ENCODE data around the gene SBNO2. TPM values are rescaled to one million over a fixed set of nuclear protein-coding genes. Genes with fewer than 3 reads are reported as not detected.

SBNO2 gene
- polyA plus RNA-seq, 4 donors, result 10.6 to 21.1 (median 15.1) TPM

DNA sequence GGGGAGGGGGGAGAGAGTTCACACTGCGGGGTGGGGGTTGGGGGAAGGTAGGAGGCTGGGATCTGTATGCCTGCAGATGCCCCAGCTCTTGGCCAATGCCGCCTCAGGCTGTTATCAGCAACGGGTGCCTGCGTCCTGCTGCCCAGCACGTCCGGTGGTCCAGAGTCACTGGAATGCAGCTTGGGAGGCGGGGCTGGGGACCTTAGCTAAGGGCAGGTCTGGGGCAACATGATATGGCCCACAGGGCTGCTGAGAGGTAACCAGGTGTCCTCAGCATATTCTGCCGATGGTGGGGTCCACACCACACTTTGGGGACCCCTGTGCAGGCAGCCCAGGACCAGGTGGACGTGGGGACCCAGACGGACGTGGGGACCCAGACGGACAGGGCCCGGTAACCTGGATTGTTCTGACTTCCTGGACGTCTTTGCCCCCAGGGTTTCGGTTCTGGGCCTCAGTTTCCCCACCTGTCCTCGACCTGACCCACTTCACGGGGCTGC is 107.8 kb downstream of the SBNO2 start:
- no peak for DNase-seq (ENCODE audit: low read depth in 4 of 4, low spot score in 3 of 4)

DNA sequence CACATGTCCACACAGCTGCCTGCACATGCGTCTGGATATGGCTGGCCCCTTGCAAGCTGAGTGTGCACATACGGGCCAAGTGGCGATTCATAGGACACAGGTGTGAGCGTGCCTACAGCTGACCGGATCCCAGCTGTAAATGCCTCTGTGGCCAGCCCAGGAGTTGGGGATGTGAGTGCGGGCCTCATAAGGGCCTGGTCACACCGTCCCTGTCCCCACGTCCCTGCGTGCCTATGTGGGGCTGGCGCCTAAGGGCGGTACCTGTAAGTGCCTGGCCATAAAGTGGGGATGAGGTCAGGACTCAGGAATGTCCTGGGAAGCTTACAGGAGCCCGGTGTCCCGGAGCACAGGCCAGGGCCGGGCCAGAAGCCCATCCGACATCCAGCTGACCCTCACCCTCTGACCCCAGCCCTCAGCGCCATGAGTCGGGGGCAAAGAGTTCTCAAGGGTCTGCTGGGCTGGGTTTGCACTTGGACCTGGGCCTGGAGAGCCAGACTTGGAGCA is 108.4 kb downstream of the SBNO2 start:
- no peak for DNase-seq (ENCODE audit: low read depth in 4 of 4, low spot score in 3 of 4)

DNA sequence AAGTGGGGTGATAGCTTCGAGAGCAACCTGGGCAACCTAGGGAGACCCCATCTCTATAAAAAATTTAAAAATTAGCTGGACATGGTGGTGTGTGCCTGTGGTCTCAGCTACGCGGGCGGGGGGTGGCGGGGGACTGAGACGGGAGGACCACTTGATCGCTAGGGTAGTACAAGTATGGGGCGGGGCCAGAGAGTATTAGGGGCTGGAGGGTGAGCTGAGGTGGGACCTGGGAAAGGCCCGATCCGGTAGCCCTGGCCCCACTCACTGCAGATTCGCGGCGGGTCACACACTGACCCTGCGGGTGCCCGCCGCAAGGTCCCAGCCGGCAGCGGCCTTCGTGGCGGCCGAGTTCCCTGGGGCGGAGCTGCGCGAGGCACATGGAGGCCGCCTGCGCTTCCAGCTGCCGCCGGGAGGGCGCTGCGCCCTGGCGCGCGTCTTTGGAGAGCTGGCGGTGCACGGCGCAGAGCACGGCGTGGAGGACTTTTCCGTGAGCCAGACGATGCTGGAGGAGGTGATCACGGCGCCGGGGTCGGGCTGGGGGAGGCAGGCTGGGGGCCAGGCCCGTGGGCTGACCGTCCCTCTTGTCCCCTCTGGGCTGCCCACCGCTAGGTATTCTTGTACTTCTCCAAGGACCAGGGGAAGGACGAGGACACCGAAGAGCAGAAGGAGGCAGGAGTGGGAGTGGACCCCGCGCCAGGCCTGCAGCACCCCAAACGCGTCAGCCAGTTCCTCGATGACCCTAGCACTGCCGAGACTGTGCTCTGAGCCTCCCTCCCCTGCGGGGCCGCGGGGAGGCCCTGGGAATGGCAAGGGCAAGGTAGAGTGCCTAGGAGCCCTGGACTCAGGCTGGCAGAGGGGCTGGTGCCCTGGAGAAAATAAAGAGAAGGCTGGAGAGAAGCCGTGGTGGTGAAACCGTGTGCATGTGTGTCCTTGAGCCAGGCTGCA is 109.1 kb downstream of the SBNO2 start:
- peak in 1 of 4 donors; percentile 25 for DNase-seq (ENCODE audit: low read depth in 4 of 4, low spot score in 3 of 4)

DNA sequence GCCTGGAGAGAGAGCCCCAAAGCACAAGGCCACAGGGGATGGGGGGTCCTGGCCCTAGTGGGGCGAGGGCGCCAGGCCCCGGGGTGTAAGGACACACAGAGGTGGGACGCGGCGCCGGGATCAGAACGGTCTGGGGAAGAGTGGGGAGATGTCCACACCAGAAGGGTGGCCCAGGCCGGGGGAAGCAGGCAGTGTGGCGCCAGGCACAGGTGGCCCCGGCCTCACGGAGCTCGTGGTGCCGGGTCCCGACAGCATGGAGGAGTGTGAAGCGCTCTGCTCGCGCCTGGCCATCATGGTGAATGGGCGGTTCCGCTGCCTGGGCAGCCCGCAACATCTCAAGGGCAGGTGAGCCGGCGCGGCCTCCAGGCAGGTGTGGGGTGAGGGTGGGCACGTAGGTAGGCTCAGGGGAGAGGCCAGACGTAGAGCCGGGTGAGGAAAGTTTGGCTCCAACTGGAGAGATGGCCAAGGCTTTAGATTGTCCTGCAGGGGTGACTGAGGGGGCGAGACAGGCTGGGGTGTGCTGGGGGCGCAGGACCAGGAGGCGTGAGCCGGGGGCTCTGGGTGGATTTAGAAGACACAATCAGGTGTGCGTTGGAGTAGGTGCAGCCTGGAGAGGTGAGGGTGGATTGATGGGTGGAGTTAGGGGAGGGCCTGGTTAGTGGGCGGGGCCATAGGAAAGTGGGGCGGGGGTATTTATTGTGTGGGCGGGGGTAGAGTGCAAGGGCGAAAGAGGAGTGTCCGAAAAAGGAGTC is 110.0 kb downstream of the SBNO2 start:
- DNase-seq (ENCODE audit: low read depth in 4 of 4, low spot score in 3 of 4), result no peak

DNA sequence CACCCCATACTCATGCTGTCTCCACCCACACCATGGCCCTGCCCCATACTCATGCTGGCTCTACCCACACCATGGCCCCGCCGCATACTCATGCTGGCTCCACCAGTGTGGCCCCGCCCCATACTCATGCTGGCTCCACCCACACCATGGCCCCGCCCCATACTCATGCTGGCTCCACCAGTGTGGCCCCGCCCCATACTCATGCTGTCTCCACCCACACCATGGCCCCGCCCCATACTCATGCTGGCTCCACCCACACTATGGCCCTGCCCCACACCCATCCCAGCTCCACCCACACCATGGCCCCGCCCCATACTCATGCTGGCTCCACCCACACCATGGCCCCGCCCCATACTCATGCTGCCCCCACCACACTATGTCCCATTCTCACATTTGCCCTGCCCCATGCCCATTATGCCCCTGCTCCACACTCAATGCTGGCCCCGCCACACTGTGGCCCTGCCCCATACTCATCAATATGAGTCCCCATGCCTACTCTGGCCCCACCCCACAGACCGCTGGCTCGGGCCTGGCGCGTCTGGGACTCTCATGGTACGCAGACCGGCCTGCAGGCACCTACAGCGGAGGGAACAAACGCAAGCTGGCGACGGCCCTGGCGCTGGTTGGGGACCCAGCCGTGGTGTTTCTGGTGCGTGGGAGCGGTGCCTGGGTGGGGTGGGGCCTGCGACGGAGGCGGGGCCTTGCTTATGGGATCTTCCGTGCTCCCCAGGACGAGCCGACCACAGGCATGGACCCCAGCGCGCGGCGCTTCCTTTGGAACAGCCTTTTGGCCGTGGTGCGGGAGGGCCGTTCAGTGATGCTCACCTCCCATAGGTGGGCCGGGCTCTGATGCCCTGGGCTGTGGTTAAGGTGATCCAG is 110.8 kb downstream of the SBNO2 start:
- DNase-seq (ENCODE audit: low read depth in 4 of 4, low spot score in 3 of 4), result no peak

DNA sequence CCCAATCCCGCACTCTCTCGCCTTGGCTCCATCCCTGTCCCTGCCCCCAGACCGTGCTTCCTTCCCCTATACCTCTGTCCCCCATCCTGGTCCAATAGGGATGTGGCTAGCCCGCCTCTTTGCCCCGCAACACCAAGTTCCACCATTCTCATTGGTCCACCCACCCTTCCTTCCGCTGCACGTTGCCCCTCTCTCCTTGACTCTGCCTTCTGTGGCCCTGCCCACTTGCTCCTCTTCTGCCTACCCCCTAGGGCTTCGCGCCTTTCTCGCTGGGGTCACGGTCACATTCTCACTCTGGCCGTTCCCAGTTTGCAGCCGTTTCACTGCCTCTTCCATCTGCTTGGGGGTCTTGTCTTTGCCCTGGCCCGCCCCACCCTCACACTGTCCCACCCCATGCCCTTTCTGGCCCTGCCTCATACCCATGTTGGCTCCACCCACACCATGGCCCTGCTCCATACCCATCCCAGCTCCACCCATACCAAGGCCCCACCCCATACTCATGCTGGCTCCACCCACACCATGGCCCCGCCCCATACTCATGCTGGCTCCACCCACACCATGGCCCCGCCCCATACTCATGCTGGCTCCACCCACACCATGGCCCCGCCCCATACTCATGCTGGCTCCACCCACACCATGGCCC is 111.6 kb downstream of the SBNO2 start:
- DNase-seq (ENCODE audit: low read depth in 4 of 4, low spot score in 3 of 4), result no peak

DNA sequence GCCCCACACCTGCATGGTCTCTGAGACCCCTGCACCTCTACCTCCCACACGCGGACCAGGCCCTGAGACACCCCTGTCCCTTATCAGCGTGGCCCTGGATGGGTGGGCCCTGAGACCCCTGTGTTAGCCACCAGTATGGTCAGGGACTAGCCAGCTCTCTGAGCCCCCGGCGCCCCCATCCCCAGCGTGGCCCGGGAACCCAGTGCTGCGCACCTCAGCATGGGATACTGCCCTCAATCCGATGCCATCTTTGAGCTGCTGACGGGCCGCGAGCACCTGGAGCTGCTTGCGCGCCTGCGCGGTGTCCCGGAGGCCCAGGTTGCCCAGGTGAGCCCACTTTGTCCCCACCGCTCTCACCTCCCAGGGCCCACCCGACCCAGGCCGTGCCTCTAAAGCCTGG is 112.1 kb downstream of the SBNO2 start:
- DNase-seq (ENCODE audit: low read depth in 4 of 4, low spot score in 3 of 4), result no peak

DNA sequence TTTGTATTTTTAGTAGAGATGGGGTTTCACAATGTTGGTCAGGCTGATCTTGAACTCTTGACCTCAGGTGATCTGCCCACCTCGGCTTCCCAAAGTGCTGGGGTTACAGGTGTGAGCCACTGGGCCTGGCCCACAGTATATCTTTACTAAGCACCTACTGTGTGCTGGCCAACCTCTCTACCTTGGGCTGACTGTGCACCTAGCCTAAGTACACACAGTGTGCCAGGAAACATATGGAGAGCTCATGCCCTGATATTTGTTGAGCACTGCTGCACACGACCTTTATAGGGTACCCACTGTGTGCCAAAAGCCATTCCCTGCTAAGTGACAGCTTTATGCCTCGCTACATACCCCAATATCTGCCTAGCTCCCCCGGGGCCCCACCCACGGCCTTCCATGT is 113.4 kb downstream of the SBNO2 start:
- no peak for DNase-seq (ENCODE audit: low read depth in 4 of 4, low spot score in 3 of 4)

DNA sequence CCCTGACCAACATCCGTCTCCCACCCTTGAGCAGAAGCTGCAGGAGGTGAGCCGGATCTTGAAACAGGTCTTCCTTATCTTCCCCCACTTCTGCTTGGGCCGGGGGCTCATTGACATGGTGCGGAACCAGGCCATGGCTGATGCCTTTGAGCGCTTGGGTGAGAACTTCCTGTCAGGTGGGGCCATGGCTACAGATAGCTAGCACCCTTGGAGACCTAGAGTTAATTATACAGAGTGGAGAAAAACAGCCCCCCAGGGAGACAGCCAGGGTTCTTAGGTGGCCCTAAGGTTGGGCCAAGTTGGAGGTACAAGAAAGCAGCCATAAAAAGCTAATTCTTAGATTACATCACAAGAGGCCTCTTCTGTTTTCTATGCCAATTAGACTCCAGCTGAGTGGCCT is 116.0 kb downstream of the SBNO2 start:
- no peak for DNase-seq (ENCODE audit: low read depth in 4 of 4, low spot score in 3 of 4)

Other genes starting within 250 kb of the SBNO2 start
- gene ARID3A, start 248.2 kb downstream of the SBNO2 start, polyA plus RNA-seq (ENCODE audit: insufficient read length in 4 of 4), result 10 to 100 TPM; 13.2 to 35.9 (median 19.1) TPM
- gene WDR18, start 189.9 kb downstream of the SBNO2 start, polyA plus RNA-seq (ENCODE audit: insufficient read length in 4 of 4), result 10 to 100 TPM; 24.4 to 55.7 (median 38.7) TPM
- 1 to 10 TPM in 1 of 4 donors, under 1 TPM in 3; 0.33 to 1.4 (median 0.69) TPM for gene GRIN3B, start 173.8 kb downstream of the SBNO2 start, polyA plus RNA-seq (ENCODE audit: insufficient read length in 4 of 4)
- 100 to 1,000 TPM in 1 of 4 donors, 10 to 100 TPM in 3; 88.4 to 138 (median 98.9) TPM for gene TMEM259, start 153.1 kb downstream of the SBNO2 start, polyA plus RNA-seq (ENCODE audit: insufficient read length in 4 of 4)
- not detected for gene RNU6-2, start 152.7 kb downstream of the SBNO2 start, polyA plus RNA-seq (ENCODE audit: insufficient read length in 4 of 4)
- gene CNN2, start 147.7 kb downstream of the SBNO2 start, polyA plus RNA-seq (ENCODE audit: insufficient read length in 4 of 4), result 100 to 1,000 TPM; 171 to 188 (median 182) TPM
- gene ABCA7, start 134.2 kb downstream of the SBNO2 start, polyA plus RNA-seq (ENCODE audit: insufficient read length in 4 of 4), result 10 to 100 TPM in 1 of 4 donors, 1 to 10 TPM in 3; 2.7 to 10.6 (median 7.7) TPM
- gene ARHGAP45, start 107.1 kb downstream of the SBNO2 start, polyA plus RNA-seq (ENCODE audit: insufficient read length in 4 of 4), result 10 to 100 TPM in 1 of 4 donors, 1 to 10 TPM in 3; 8.2 to 14.4 (median 8.9) TPM
- gene POLR2E, start 78.9 kb downstream of the SBNO2 start, polyA plus RNA-seq (ENCODE audit: insufficient read length in 4 of 4), result 100 to 1,000 TPM; 106 to 154 (median 145) TPM
- 100 to 1,000 TPM; 141 to 267 (median 234) TPM for gene GPX4, start 70.3 kb downstream of the SBNO2 start, polyA plus RNA-seq (ENCODE audit: insufficient read length in 4 of 4)
- 10 to 100 TPM; 44.9 to 65.2 (median 55.9) TPM for gene STK11, start 31.5 kb upstream of the SBNO2 start, polyA plus RNA-seq (ENCODE audit: insufficient read length in 4 of 4)
- 1 to 10 TPM; 1.4 to 3.5 (median 1.9) TPM for gene CBARP, start 63.7 kb upstream of the SBNO2 start, polyA plus RNA-seq (ENCODE audit: insufficient read length in 4 of 4)
- 100 to 1,000 TPM in 1 of 4 donors, 10 to 100 TPM in 3; 56.5 to 155 (median 92.1) TPM for gene ATP5F1D, start 67.5 kb upstream of the SBNO2 start, polyA plus RNA-seq (ENCODE audit: insufficient read length in 4 of 4)
- 10 to 100 TPM; 45.4 to 73.1 (median 48.0) TPM for gene MIDN, start 74.3 kb upstream of the SBNO2 start, polyA plus RNA-seq (ENCODE audit: insufficient read length in 4 of 4)
- gene CIRBP, start 95.1 kb upstream of the SBNO2 start, polyA plus RNA-seq (ENCODE audit: insufficient read length in 4 of 4), result 100 to 1,000 TPM; 704 to 940 (median 807) TPM
- gene FAM174C, start 101.3 kb upstream of the SBNO2 start, polyA plus RNA-seq (ENCODE audit: insufficient read length in 4 of 4), result 10 to 100 TPM; 13.3 to 29.7 (median 15.8) TPM
- gene EFNA2, start 111.6 kb upstream of the SBNO2 start, polyA plus RNA-seq (ENCODE audit: insufficient read length in 4 of 4), result 1 to 10 TPM; 1.8 to 4.6 (median 3.1) TPM
- gene NDUFS7, start 209.6 kb upstream of the SBNO2 start, polyA plus RNA-seq (ENCODE audit: insufficient read length in 4 of 4), result 10 to 100 TPM; 32.0 to 90.9 (median 46.4) TPM
- gene GAMT, start 227.3 kb upstream of the SBNO2 start, polyA plus RNA-seq (ENCODE audit: insufficient read length in 4 of 4), result 10 to 100 TPM; 24.2 to 37.3 (median 30.3) TPM
- gene DAZAP1, start 233.3 kb upstream of the SBNO2 start, polyA plus RNA-seq (ENCODE audit: insufficient read length in 4 of 4), result 100 to 1,000 TPM in 1 of 4 donors, 10 to 100 TPM in 3; 61.7 to 103 (median 80.9) TPM

Measured in left renal pelvis (tissue), 4 donors.